WERI-Rb-1 (cell line): Measurements from ENCODE around the gene CDCP2.

Source experiments
- DNase-seq: peaks from one replicate; pipeline ENCODE4 v3.0.0-alpha.2; 2020
- H3K27ac ChIP-seq: fragments of 250-450 bp; sonication (Bioruptor Pico); 2 replicates; pipeline ENCODE4 v1.5.1; 2020; ENCODE audit warnings: mild to moderate bottlenecking, moderate library complexity
- H3K27me3 ChIP-seq: fragments of 250-450 bp; sonication (Bioruptor Pico); 2 replicates; pipeline ENCODE4 v1.5.1; 2021; ENCODE audit warnings: mild to moderate bottlenecking, low read depth, moderate library complexity; ENCODE audit not compliant: insufficient read depth, severe bottlenecking
- H3K36me3 ChIP-seq: fragments of 250-450 bp; sonication (Bioruptor Pico); 2 replicates; pipeline ENCODE4 v1.5.1; 2020; ENCODE audit warnings: mild to moderate bottlenecking, moderate library complexity
- H3K4me3 ChIP-seq: 2 replicates; pipeline ENCODE4 v1.5.1; 2011; ENCODE audit warnings: low read depth, mild to moderate bottlenecking, control low read depth, low read length
- H3K9me3 ChIP-seq: fragments of 250-450 bp; sonication (Bioruptor Pico); 2 replicates; pipeline ENCODE4 v1.5.1; 2021; ENCODE audit warnings: mild to moderate bottlenecking, moderate library complexity; ENCODE audit not compliant: severe bottlenecking
- CTCF ChIP-seq: IDR thresholded peaks from 2 replicates; pipeline ENCODE4 v1.5.1; 2011; ENCODE audit warnings: low read depth, mild to moderate bottlenecking, control low read depth, inconsistent platforms, low read length

CDCP2 gene

GRCh38 chr1:54172614-54173599 is 20.1 kb upstream of the CDCP2 start:
- H3K36me3 ChIP-seq, result no peaks in the 10 kb centered on the region
- no peak for TF ChIP-seq CTCF
- no peaks in the 10 kb centered on the region for H3K27me3 ChIP-seq
- DNase-seq, result no peak
- no peak overlapping the region for H3K27ac ChIP-seq
- no peaks in the 10 kb centered on the region for H3K9me3 ChIP-seq
- H3K4me3 ChIP-seq, result no peak overlapping the region

- no peak for DNase-seq
- Histone ChIP-seq H3K36me3 (no peaks in the 10 kb centered on the region), H3K27ac (no peak overlapping the region), H3K27me3 (no peaks in the 10 kb centered on the region), H3K9me3 (no peaks in the 10 kb centered on the region), H3K4me3 (no peak overlapping the region)
- no peak for TF ChIP-seq CTCF
These were observed 18.8 kb upstream of the CDCP2 start for GRCh38 chr1:54171606-54172005.

- Histone ChIP-seq H3K27me3 (no peaks in the 10 kb centered on the region), H3K27ac (no peak overlapping the region), H3K4me3 (no peak overlapping the region), H3K9me3 (no peaks in the 10 kb centered on the region), H3K36me3 (no peaks in the 10 kb centered on the region)
- DNase-seq, result no peak
- TF ChIP-seq CTCF, result no peak
These were observed 18.2 kb upstream of the CDCP2 start for GRCh38 chr1:54171016-54171415.

GRCh38 chr1:54169068-54169467 is 16.3 kb upstream of the CDCP2 start:
- no peak for TF ChIP-seq CTCF
- Histone ChIP-seq H3K4me3 (no peak overlapping the region), H3K27ac (no peak overlapping the region), H3K9me3 (no peaks in the 10 kb centered on the region), H3K27me3 (no peaks in the 10 kb centered on the region), H3K36me3 (no peaks in the 10 kb centered on the region)
- no peak for DNase-seq

GRCh38 chr1:54168206-54168965 is 15.6 kb upstream of the CDCP2 start:
- H3K9me3 ChIP-seq, result no peaks in the 10 kb centered on the region
- H3K27me3 ChIP-seq, result no peaks in the 10 kb centered on the region
- TF ChIP-seq CTCF, result no peak
- no peaks in the 10 kb centered on the region for H3K36me3 ChIP-seq
- H3K4me3 ChIP-seq, result no peak overlapping the region
- no peak for DNase-seq
- no peak overlapping the region for H3K27ac ChIP-seq
